ENCODE measurements around the gene GABRB2.
A peak's percentile ranks its signal among the peaks of the same experiment; 100 is the strongest.

The GABRB2 gene

GRCh38 chr5:161548487-161549094 is 2.1 kb upstream of the GABRB2 start:
- CTCF ChIA-PET, result interaction anchor here (1.5 kb wide), 1 partner anchor 1860 kb away, joined by 3 read pairs; no protein-coding TSS in a partner anchor
- peak in 2 of 3 donors; percentile 1 to 5 for DNase-seq
- Histone ChIP-seq H3K36me3 (ENCODE audit: control insufficient read depth in 4 of 4, insufficient read depth in 4 of 4, low read length in 3 of 4) (no peaks in the 10 kb centered on the region), H3K9me3 (ENCODE audit: control extremely low read depth in 1 of 5, control insufficient read depth in 4 of 5, insufficient read depth in 2 of 5, low read depth in 1 of 5, low read length in 4 of 5) (no peaks in the 10 kb centered on the region), H3K27me3 (replicated peaks in 2 of 5; ENCODE audit: control insufficient read depth in 4 of 5, insufficient read depth in 5 of 5, low read length in 4 of 5) (peaks cover 15 to 61% (median 27%) of the 10 kb centered on the region in 5 experiments), H3K27ac (ENCODE audit: insufficient read depth in 1 of 2, low read depth in 1 of 2, low read length in 2 of 2, poor library complexity in 1 of 2, severe bottlenecking in 2 of 2) (no peak overlapping the region), H3K4me1 (ENCODE audit: control extremely low read depth in 1 of 4, control insufficient read depth in 4 of 4, insufficient read depth in 4 of 4, low read length in 3 of 4) (peaks cover 0 to 22% (median 15%) of the 10 kb centered on the region in 4 experiments), H3K4me3 (ENCODE audit: control insufficient read depth in 1 of 7, extremely low read depth in 1 of 7, insufficient read depth in 4 of 7, low read depth in 2 of 7, low read length in 6 of 7) (peak overlapping the region in 2 of 7 experiments; percentile 28 to 69)
- POLR2A ChIA-PET, result no interaction called here
- WGBS (ENCODE audit: insufficient coverage), result 3% methylated on average over 28 of the region's 32 CpGs

GRCh38 chr5:161547738-161548486 is 1.4 kb upstream of the GABRB2 start:
- CTCF ChIA-PET, result interaction anchor here (1.5 kb wide), 1 partner anchor 1860 kb away, joined by 3 read pairs; no protein-coding TSS in a partner anchor
- Histone ChIP-seq H3K36me3 (ENCODE audit: control insufficient read depth in 4 of 4, insufficient read depth in 4 of 4, low read length in 3 of 4) (no peaks in the 10 kb centered on the region), H3K9me3 (ENCODE audit: control extremely low read depth in 1 of 5, control insufficient read depth in 4 of 5, insufficient read depth in 2 of 5, low read depth in 1 of 5, low read length in 4 of 5) (no peaks in the 10 kb centered on the region), H3K4me1 (ENCODE audit: control extremely low read depth in 1 of 4, control insufficient read depth in 4 of 4, insufficient read depth in 4 of 4, low read length in 3 of 4) (peaks cover 0 to 22% (median 15%) of the 10 kb centered on the region in 4 experiments), H3K27ac (ENCODE audit: insufficient read depth in 1 of 2, low read depth in 1 of 2, low read length in 2 of 2, poor library complexity in 1 of 2, severe bottlenecking in 2 of 2) (no peak overlapping the region), H3K4me3 (ENCODE audit: control insufficient read depth in 1 of 7, extremely low read depth in 1 of 7, insufficient read depth in 4 of 7, low read depth in 2 of 7, low read length in 6 of 7) (peak overlapping the region in 5 of 7 experiments; percentile 28 to 69 (median 61)), H3K27me3 (replicated peaks in 2 of 5; ENCODE audit: control insufficient read depth in 4 of 5, insufficient read depth in 5 of 5, low read length in 4 of 5) (peaks cover 15 to 65% (median 27%) of the 10 kb centered on the region in 5 experiments)
- POLR2A ChIA-PET, result no interaction called here
- peak in 2 of 3 donors; percentile 36 to 46 for DNase-seq
- under 1% methylated on average over 34 of the region's 64 CpGs for WGBS (ENCODE audit: insufficient coverage)

- POLR2A ChIA-PET, result no interaction called here
- CTCF ChIA-PET, result no interaction called here
- DNase-seq, result no peak
- peaks cover 15 to 67% (median 27%) of the 10 kb centered on the region in 5 experiments for H3K27me3 ChIP-seq (replicated peaks in 2 of 5; ENCODE audit: control insufficient read depth in 4 of 5, insufficient read depth in 5 of 5, low read length in 4 of 5)
- H3K36me3 ChIP-seq (ENCODE audit: control insufficient read depth in 4 of 4, insufficient read depth in 4 of 4, low read length in 3 of 4), result no peaks in the 10 kb centered on the region
- peak overlapping the region in 5 of 7 experiments; percentile 28 to 69 (median 61) for H3K4me3 ChIP-seq (ENCODE audit: control insufficient read depth in 1 of 7, extremely low read depth in 1 of 7, insufficient read depth in 4 of 7, low read depth in 2 of 7, low read length in 6 of 7)
- H3K9me3 ChIP-seq (ENCODE audit: control extremely low read depth in 1 of 5, control insufficient read depth in 4 of 5, insufficient read depth in 2 of 5, low read depth in 1 of 5, low read length in 4 of 5), result no peaks in the 10 kb centered on the region
- H3K27ac ChIP-seq (ENCODE audit: insufficient read depth in 1 of 2, low read depth in 1 of 2, low read length in 2 of 2, poor library complexity in 1 of 2, severe bottlenecking in 2 of 2), result no peak overlapping the region
- H3K4me1 ChIP-seq (ENCODE audit: control extremely low read depth in 1 of 4, control insufficient read depth in 4 of 4, insufficient read depth in 4 of 4, low read length in 3 of 4), result peaks cover 0 to 22% (median 15%) of the 10 kb centered on the region in 4 experiments
- 0% methylated on average over 13 of the region's 17 CpGs for WGBS (ENCODE audit: insufficient coverage)
Measured at GRCh38 chr5:161547406-161547737, 847 bp upstream of the GABRB2 start.

- H3K4me1 ChIP-seq (ENCODE audit: control extremely low read depth in 1 of 4, control insufficient read depth in 4 of 4, insufficient read depth in 4 of 4, low read length in 3 of 4), result peaks cover 0 to 22% (median 15%) of the 10 kb centered on the region in 4 experiments
- CTCF ChIA-PET, result no interaction called here
- POLR2A ChIA-PET, result interaction anchor here (0.6 kb wide), 1 partner anchor 644 kb away, joined by 3 read pairs; no protein-coding TSS in a partner anchor
- peaks cover 18 to 70% (median 27%) of the 10 kb centered on the region in 5 experiments for H3K27me3 ChIP-seq (replicated peaks in 2 of 5; ENCODE audit: control insufficient read depth in 4 of 5, insufficient read depth in 5 of 5, low read length in 4 of 5)
- WGBS (ENCODE audit: insufficient coverage), result 3% methylated on average over 4 of the region's 8 CpGs
- H3K27ac ChIP-seq (ENCODE audit: insufficient read depth in 1 of 2, low read depth in 1 of 2, low read length in 2 of 2, poor library complexity in 1 of 2, severe bottlenecking in 2 of 2), result no peak overlapping the region
- H3K9me3 ChIP-seq (ENCODE audit: control extremely low read depth in 1 of 5, control insufficient read depth in 4 of 5, insufficient read depth in 2 of 5, low read depth in 1 of 5, low read length in 4 of 5), result no peaks in the 10 kb centered on the region
- H3K4me3 ChIP-seq (ENCODE audit: control insufficient read depth in 1 of 7, extremely low read depth in 1 of 7, insufficient read depth in 4 of 7, low read depth in 2 of 7, low read length in 6 of 7), result peak overlapping the region in 3 of 7 experiments; percentile 76 to 80 (median 78)
- H3K36me3 ChIP-seq (ENCODE audit: control insufficient read depth in 4 of 4, insufficient read depth in 4 of 4, low read length in 3 of 4), result no peaks in the 10 kb centered on the region
- no peak for DNase-seq
Measured at GRCh38 chr5:161546095-161546469, 443 bp downstream of the GABRB2 start.

GRCh38 chr5:161545344-161546094 is 1.0 kb downstream of the GABRB2 start:
- Histone ChIP-seq H3K36me3 (ENCODE audit: control insufficient read depth in 4 of 4, insufficient read depth in 4 of 4, low read length in 3 of 4) (no peaks in the 10 kb centered on the region), H3K27me3 (replicated peaks in 2 of 5; ENCODE audit: control insufficient read depth in 4 of 5, insufficient read depth in 5 of 5, low read length in 4 of 5) (peaks cover 18 to 70% (median 27%) of the 10 kb centered on the region in 5 experiments), H3K27ac (ENCODE audit: insufficient read depth in 1 of 2, low read depth in 1 of 2, low read length in 2 of 2, poor library complexity in 1 of 2, severe bottlenecking in 2 of 2) (no peak overlapping the region), H3K4me1 (ENCODE audit: control extremely low read depth in 1 of 4, control insufficient read depth in 4 of 4, insufficient read depth in 4 of 4, low read length in 3 of 4) (peaks cover 0 to 22% (median 15%) of the 10 kb centered on the region in 4 experiments), H3K4me3 (ENCODE audit: control insufficient read depth in 1 of 7, extremely low read depth in 1 of 7, insufficient read depth in 4 of 7, low read depth in 2 of 7, low read length in 6 of 7) (no peak overlapping the region), H3K9me3 (ENCODE audit: control extremely low read depth in 1 of 5, control insufficient read depth in 4 of 5, insufficient read depth in 2 of 5, low read depth in 1 of 5, low read length in 4 of 5) (no peaks in the 10 kb centered on the region)
- CTCF ChIA-PET, result no interaction called here
- peak in 1 of 3 donors; percentile 5 for DNase-seq
- POLR2A ChIA-PET, result interaction anchor here (0.6 kb wide), 1 partner anchor 645 kb away, joined by 3 read pairs; no protein-coding TSS in a partner anchor
- WGBS (ENCODE audit: insufficient coverage), result 10% methylated on average over 6 of the region's 8 CpGs

GRCh38 chr5:161544350-161544765 is 2.2 kb downstream of the GABRB2 start:
- Histone ChIP-seq H3K36me3 (ENCODE audit: control insufficient read depth in 4 of 4, insufficient read depth in 4 of 4, low read length in 3 of 4) (no peaks in the 10 kb centered on the region), H3K27ac (ENCODE audit: insufficient read depth in 1 of 2, low read depth in 1 of 2, low read length in 2 of 2, poor library complexity in 1 of 2, severe bottlenecking in 2 of 2) (no peak overlapping the region), H3K4me1 (ENCODE audit: control extremely low read depth in 1 of 4, control insufficient read depth in 4 of 4, insufficient read depth in 4 of 4, low read length in 3 of 4) (peaks cover 0 to 22% (median 15%) of the 10 kb centered on the region in 4 experiments), H3K9me3 (ENCODE audit: control extremely low read depth in 1 of 5, control insufficient read depth in 4 of 5, insufficient read depth in 2 of 5, low read depth in 1 of 5, low read length in 4 of 5) (no peaks in the 10 kb centered on the region), H3K4me3 (ENCODE audit: control insufficient read depth in 1 of 7, extremely low read depth in 1 of 7, insufficient read depth in 4 of 7, low read depth in 2 of 7, low read length in 6 of 7) (no peak overlapping the region), H3K27me3 (replicated peaks in 2 of 5; ENCODE audit: control insufficient read depth in 4 of 5, insufficient read depth in 5 of 5, low read length in 4 of 5) (peaks cover 15 to 59% (median 27%) of the 10 kb centered on the region in 5 experiments)
- CTCF ChIA-PET, result interaction anchor here (0.6 to 1.5 kb wide), 3 partner anchors 14 to 1801 kb away, joined by 3 to 5 read pairs (median 5); no protein-coding TSS in a partner anchor
- WGBS (ENCODE audit: insufficient coverage), result 0% methylated on average over 2 of the region's 7 CpGs
- peak; percentile 50 to 59 (median 55) for DNase-seq
- POLR2A ChIA-PET, result no interaction called here

Measured in common myeloid progenitor, CD34-positive (primary cell).